Natural killer cell (primary cell): Measurements from ENCODE around the gene ZDHHC19. TPM values are rescaled to one million over a fixed set of nuclear protein-coding genes. Genes with fewer than 3 reads are reported as not detected.

Experiments used
- ATAC-seq, 3 donors: fragments of 150-1000 bp in 2 of 3; fragments of 200-7000 bp in 1 of 3; cut with Tn5 transposase; 1 replicate in 1 of 3; 2 replicates in 2 of 3; pipeline ENCODE4 v1.10.0; 2021; ENCODE audit warnings: mild to moderate bottlenecking in 2 of 3, moderate library complexity in 2 of 3
- DNase-seq, 2 donors: peaks; one replicate each; pipeline versions ENCODE4 v3.0.0 to v3.0.0-alpha.2; 2013 to 2021; ENCODE audit warnings: mixed read lengths in 1 of 2
- H3K27ac ChIP-seq: one replicate; pipeline ENCODE4 v1.5.1; 2013; ENCODE audit warnings: mild to moderate bottlenecking, low read length
- H3K27me3 ChIP-seq: one replicate; pipeline ENCODE4 v1.6.1; 2013; ENCODE audit warnings: low read length; ENCODE audit not compliant: control insufficient read depth, insufficient read depth
- H3K36me3 ChIP-seq: one replicate; pipeline ENCODE4 v1.6.1; 2013; ENCODE audit warnings: low read length; ENCODE audit not compliant: control insufficient read depth, insufficient read depth
- H3K4me1 ChIP-seq: one replicate; pipeline ENCODE4 v1.6.1; 2013; ENCODE audit warnings: low read length; ENCODE audit not compliant: control insufficient read depth, insufficient read depth
- H3K4me3 ChIP-seq: one replicate; pipeline ENCODE4 v1.5.1; 2013; ENCODE audit warnings: low read length
- H3K9me3 ChIP-seq: one replicate; pipeline ENCODE4 v1.6.1; 2013; ENCODE audit warnings: low read length; ENCODE audit not compliant: control insufficient read depth, insufficient read depth
- H3K27ac Mint-ChIP-seq, 2 donors: one replicate each; pipeline ENCODE4 v1.8.0; 2022; ENCODE audit warnings: mild to moderate bottlenecking in 2 of 2, mixed read lengths in 2 of 2, moderate library complexity in 1 of 2
- H3K27me3 Mint-ChIP-seq, 2 donors: one replicate each; pipeline ENCODE4 v1.8.0; 2022; ENCODE audit warnings: low read depth in 2 of 2, mixed read lengths in 2 of 2
- H3K36me3 Mint-ChIP-seq: one replicate; pipeline ENCODE4 v1.8.0; 2022; ENCODE audit warnings: mixed read lengths
- H3K4me1 Mint-ChIP-seq, 2 donors: one replicate each; pipeline ENCODE4 v1.8.0; 2022; ENCODE audit warnings: mixed read lengths in 2 of 2
- H3K4me3 Mint-ChIP-seq: one replicate; pipeline ENCODE4 v1.8.0; 2022; ENCODE audit warnings: mild to moderate bottlenecking, moderate library complexity, mixed read lengths
- H3K9me3 Mint-ChIP-seq, 2 donors: one replicate each; pipeline ENCODE4 v1.8.0; 2022; ENCODE audit warnings: mixed read lengths in 2 of 2
- CTCF ChIP-seq: fragments of 200-600 bp; IDR thresholded peaks from one replicate; pipeline ENCODE4 v1.8.0; 2022; ENCODE audit warnings: antibody characterized with exemption
- WGBS: methylation state at CpG from one replicate; pipeline ENCODE4 v1.1.7; 2013; ENCODE audit warnings: missing lambda C conversion rate; ENCODE audit not compliant: insufficient coverage; 5-methylcytosine and 5-hydroxymethylcytosine counted together
- intact Hi-C: fragments of 100-400 bp; cut with micrococcal nuclease; formaldehyde crosslinking; loops from one replicate; pipeline ENCODE4 v1.14.2; 2022
- total RNA-seq, 4 donors: library from RNA; stranded (reverse); fragments of 120-200 nt in 1 of 4; gene quantifications; one replicate each; pipeline versions ENCODE4 v1.2.3 to v1.2.4, GENCODE V29; 2013 to 2022

ZDHHC19 gene
- total RNA-seq, 3 donors from 2014 or later (not counting 1 experiment from before 2014, with no cell fraction given), result not detected

- H3K27me3 Mint-ChIP-seq, result no peaks in the 10 kb centered on the region
- H3K9me3 ChIP-seq, result no peaks in the 10 kb centered on the region
- DNase-seq (no peak), ATAC-seq (no peak)
- H3K27ac Mint-ChIP-seq, result no peak overlapping the region
- no peaks in the 10 kb centered on the region for H3K9me3 Mint-ChIP-seq
- H3K4me3 Mint-ChIP-seq, result no peak overlapping the region
- no peaks in the 10 kb centered on the region for H3K36me3 ChIP-seq
- peaks cover 21% of the 10 kb centered on the region for H3K4me1 ChIP-seq
- peaks cover 14 to 16% of the 10 kb centered on the region in 2 donors for H3K4me1 Mint-ChIP-seq
- TF ChIP-seq CTCF, result no peak
- 88% methylated on average over 15 of the region's 19 CpGs for WGBS
- no peak overlapping the region for H3K4me3 ChIP-seq
- no peaks in the 10 kb centered on the region for H3K27me3 ChIP-seq
- H3K27ac ChIP-seq, result no peak overlapping the region
- H3K36me3 Mint-ChIP-seq, result no peaks in the 10 kb centered on the region
- intact Hi-C loops, result no loop called here
These were observed 11.8 kb upstream of the ZDHHC19 start for GRCh38 chr3:196222876-196223595.

GRCh38 chr3:196220991-196221390 lies 9.8 kb upstream of the ZDHHC19 start:
- Histone ChIP-seq H3K27me3 (no peaks in the 10 kb centered on the region), H3K36me3 (no peaks in the 10 kb centered on the region), H3K27ac (no peak overlapping the region), H3K4me3 (no peak overlapping the region), H3K9me3 (no peaks in the 10 kb centered on the region), H3K4me1 (peaks cover 21% of the 10 kb centered on the region)
- intact Hi-C loops, result no loop called here
- no peak for TF ChIP-seq CTCF
- 88% methylated on average over 7 of the region's 7 CpGs for WGBS
- ATAC-seq (no peak), DNase-seq (no peak)
- no peak overlapping the region for H3K4me3 Mint-ChIP-seq
- no peaks in the 10 kb centered on the region for H3K27me3 Mint-ChIP-seq
- H3K36me3 Mint-ChIP-seq, result no peaks in the 10 kb centered on the region
- no peak overlapping the region for H3K27ac Mint-ChIP-seq
- no peaks in the 10 kb centered on the region for H3K9me3 Mint-ChIP-seq
- peaks cover 14 to 16% of the 10 kb centered on the region in 2 donors for H3K4me1 Mint-ChIP-seq

DNA sequence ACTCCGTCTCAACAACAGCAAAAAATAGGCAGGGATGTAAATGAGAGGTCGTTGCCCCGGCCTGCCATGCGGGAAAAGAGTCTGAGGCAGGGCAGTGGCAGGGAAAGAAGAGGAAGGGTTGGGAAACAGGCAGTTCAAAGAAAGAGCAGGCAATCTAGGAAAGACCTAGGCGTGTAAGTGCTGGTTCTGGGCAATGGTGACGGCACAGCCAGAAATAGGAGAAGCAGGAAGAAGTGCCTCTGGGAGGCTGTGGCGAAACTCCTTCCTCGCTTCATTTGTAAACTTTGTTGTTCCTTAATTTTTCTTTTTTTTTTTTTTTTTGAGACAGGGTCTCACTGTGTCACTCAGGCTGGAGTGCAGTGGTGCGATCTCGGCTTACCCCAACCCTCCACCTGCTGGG lies 9.4 kb upstream of the ZDHHC19 start:
- WGBS, result 91% methylated on average over 8 of the region's 10 CpGs
- TF ChIP-seq CTCF, result no peak
- Mint-ChIP-seq H3K36me3 (no peaks in the 10 kb centered on the region), H3K4me3 (no peak overlapping the region), H3K27me3 (no peaks in the 10 kb centered on the region), H3K27ac (no peak overlapping the region), H3K4me1 (peaks cover 14 to 16% of the 10 kb centered on the region in 2 donors), H3K9me3 (no peaks in the 10 kb centered on the region)
- H3K9me3 ChIP-seq, result no peaks in the 10 kb centered on the region
- no peaks in the 10 kb centered on the region for H3K36me3 ChIP-seq
- H3K4me1 ChIP-seq, result peaks cover 21% of the 10 kb centered on the region
- DNase-seq, result no peak
- ATAC-seq, result no peak
- H3K27ac ChIP-seq, result no peak overlapping the region
- intact Hi-C loops, result no loop called here
- no peak overlapping the region for H3K4me3 ChIP-seq
- no peaks in the 10 kb centered on the region for H3K27me3 ChIP-seq

GRCh38 chr3:196219970-196220311 lies 8.7 kb upstream of the ZDHHC19 start:
- 91% methylated on average over 19 of the region's 19 CpGs for WGBS
- intact Hi-C loops, result no loop called here

More at GRCh38 chr3:196219970-196220311, 8.7 kb upstream of the ZDHHC19 start:
- Mint-ChIP-seq H3K36me3 (no peaks in the 10 kb centered on the region), H3K27ac (peak overlapping the region; percentile 60 to 84), H3K9me3 (no peaks in the 10 kb centered on the region), H3K27me3 (no peaks in the 10 kb centered on the region), H3K4me1 (peaks cover 14 to 16% of the 10 kb centered on the region in 2 donors), H3K4me3 (peak overlapping the region; percentile 82)
- Histone ChIP-seq H3K9me3 (no peaks in the 10 kb centered on the region), H3K27ac (no peak overlapping the region), H3K27me3 (no peaks in the 10 kb centered on the region), H3K36me3 (no peaks in the 10 kb centered on the region), H3K4me1 (peaks cover 21% of the 10 kb centered on the region), H3K4me3 (no peak overlapping the region)
- TF ChIP-seq CTCF, result no peak
- ATAC-seq, result no peak
- DNase-seq, result no peak
